GM12873 (cell line): ENCODE data around the gene CCL21.

Experiments used
- CTCF ChIP-seq: IDR thresholded peaks from 2 replicates; pipeline ENCODE4 v1.5.1; 2012; ENCODE audit warnings: low read depth, mild to moderate bottlenecking, moderate library complexity, low read length, control low read depth; ENCODE audit not compliant: insufficient read depth; ENCODE audit errors: missing control alignments

The CCL21 gene

DNA sequence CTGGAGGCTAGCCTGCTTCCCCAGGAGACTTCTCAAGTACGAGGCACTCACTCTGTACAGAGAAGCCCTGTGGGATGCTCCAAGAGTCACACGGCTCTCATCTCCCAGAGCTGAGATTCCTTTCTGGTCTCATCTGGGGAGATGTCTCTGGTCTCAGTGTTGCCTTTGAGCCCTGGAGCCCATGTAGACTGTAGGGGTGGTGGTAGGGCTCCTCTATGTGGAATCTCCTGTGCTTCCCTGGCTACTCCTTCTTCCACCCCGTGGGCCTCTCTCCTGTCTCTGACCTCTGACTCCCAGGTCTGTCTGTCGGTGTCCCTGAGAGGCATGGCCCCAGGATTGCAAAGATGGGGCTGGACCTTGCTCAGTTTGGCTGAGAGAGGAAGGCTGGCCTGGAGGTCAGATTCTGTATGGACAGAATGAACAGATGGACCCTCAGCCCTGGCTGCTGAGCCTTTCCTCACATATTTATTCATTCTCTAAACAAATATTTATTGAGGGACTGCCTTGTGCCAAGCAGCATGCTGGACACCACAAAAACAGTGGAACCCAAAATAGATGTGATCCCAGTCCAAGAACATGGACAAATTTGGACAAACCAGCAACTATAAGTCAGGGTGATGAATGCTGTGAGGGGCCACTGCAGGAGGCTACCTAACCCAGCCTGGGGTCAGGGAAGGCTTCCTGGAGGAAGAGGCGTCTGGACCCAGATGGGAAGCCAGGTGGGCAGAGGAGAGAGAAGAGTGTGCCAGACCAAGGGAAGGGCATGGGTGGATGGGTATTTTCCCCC lies 21.4 kb downstream of the CCL21 start:
- no peak for TF ChIP-seq CTCF

GRCh38 chr9:34687276-34688030 lies 22.5 kb downstream of the CCL21 start:
- no peak for TF ChIP-seq CTCF

DNA sequence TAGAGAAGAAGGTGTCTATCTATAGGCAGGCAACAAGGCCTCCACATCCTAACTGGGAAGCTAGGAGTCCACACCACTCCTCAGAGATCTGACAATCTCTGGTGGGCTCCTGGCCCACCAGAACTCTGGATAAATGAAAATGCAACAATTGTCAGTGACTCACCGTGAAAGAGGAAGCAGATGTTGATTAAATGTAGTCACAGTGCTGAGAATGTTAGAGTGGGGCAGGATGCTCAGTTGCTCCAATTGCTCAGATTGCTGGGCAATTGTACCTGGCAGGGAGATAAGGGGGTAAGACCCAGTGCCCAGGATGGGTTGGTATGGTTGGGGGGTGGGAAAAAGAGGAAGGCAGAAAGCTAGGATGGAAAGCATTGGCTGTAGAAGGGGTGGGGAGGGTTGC lies 23.2 kb downstream of the CCL21 start:
- no peak for TF ChIP-seq CTCF

- no peak for TF ChIP-seq CTCF
Observed at GRCh38 chr9:34686231-34686630, 23.7 kb downstream of the CCL21 start.

DNA sequence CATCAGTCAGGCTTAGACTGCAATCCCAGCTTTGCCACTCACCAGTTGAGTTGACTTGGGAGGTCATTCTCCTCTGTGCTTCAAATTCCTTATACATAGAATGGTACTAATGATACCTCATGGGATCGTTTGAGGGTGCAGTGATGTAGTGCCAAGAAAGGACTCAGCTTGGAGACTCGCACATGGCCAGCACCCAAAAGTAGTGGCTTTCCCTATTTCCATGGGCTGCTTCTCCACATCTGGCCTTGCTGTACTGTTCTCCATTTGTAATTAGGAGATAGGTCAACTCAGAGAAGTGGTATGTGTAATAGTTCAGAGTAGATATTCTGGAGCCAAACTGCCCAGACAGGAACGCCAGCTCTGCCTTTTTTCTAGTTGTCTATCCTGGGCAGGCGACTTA lies 24.3 kb downstream of the CCL21 start:
- TF ChIP-seq CTCF: no peak

DNA sequence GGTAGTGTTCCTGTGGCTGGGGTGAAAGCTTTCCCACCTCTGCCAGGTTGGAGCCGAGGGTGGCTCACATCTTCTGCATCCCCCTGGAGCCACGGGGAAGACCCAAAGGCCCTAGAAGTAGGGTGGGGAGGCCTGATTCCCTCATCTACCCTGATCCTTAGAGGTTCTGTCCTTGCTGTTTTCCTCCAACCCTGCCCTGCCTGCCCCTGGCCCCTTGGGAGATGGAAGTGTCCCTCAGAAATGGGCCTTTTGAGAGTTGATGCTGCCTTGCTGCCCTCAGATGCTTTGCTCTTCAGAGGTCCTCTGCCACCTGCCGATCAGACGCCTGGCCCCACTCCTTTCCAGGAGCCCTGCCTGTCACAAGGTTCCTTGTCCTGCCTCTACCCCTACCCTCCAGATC lies 25.1 kb downstream of the CCL21 start:
- TF ChIP-seq CTCF: no peak

- peak; percentile 2 for TF ChIP-seq CTCF
Observed at GRCh38 chr9:34684145-34684544, 25.8 kb downstream of the CCL21 start.
